Measurements from ENCODE around the gene GRID2. TPM values are rescaled to one million over a fixed set of nuclear protein-coding genes. Genes with fewer than 3 reads are reported as not detected.

The GRID2 gene
- total RNA-seq, 6 experiments from 2014 or later = not detected

DNA sequence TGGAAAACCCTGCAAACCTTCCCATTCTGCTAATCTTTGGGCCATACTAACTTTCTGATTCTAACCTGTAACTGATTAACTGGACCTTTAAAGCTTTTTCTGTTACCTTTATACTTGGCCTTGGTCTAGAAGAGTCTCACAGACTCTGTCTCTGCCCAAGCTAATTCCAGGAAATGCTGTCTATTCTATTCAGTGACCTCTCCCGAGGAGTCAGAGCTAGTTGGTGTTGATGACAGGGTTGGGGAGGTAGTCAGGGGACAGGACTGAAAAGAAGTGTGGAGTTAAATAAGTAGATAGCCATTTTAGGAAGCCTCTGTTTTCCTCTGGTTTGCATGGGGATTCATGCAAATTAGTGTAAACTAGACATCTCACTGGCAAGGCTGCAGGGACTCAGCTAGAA is 429.5 kb downstream of the GRID2 start:
- peaks cover 18% of the 10 kb centered on the region; the same call in 1 of the 2 replicates for H3K9me3 Mint-ChIP-seq
- no peak overlapping the region for H3K27ac Mint-ChIP-seq
- TF ChIP-seq, protein P1, sequence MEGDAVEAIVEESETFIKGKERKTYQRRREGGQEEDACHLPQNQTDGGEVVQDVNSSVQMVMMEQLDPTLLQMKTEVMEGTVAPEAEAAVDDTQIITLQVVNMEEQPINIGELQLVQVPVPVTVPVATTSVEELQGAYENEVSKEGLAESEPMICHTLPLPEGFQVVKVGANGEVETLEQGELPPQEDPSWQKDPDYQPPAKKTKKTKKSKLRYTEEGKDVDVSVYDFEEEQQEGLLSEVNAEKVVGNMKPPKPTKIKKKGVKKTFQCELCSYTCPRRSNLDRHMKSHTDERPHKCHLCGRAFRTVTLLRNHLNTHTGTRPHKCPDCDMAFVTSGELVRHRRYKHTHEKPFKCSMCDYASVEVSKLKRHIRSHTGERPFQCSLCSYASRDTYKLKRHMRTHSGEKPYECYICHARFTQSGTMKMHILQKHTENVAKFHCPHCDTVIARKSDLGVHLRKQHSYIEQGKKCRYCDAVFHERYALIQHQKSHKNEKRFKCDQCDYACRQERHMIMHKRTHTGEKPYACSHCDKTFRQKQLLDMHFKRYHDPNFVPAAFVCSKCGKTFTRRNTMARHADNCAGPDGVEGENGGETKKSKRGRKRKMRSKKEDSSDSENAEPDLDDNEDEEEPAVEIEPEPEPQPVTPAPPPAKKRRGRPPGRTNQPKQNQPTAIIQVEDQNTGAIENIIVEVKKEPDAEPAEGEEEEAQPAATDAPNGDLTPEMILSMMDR (IDR thresholded peaks at IDR 0.05) = no peak
- H3K4me1 Mint-ChIP-seq (ENCODE audit: low read depth) = no peaks in the 10 kb centered on the region
- no peaks in the 10 kb centered on the region for H3K27me3 Mint-ChIP-seq (ENCODE audit: insufficient read depth)
- DNase-seq = no peak
- no peaks in the 10 kb centered on the region for H3K36me3 Mint-ChIP-seq (ENCODE audit: low read depth)
- no peak overlapping the region for H3K4me3 Mint-ChIP-seq

DNA sequence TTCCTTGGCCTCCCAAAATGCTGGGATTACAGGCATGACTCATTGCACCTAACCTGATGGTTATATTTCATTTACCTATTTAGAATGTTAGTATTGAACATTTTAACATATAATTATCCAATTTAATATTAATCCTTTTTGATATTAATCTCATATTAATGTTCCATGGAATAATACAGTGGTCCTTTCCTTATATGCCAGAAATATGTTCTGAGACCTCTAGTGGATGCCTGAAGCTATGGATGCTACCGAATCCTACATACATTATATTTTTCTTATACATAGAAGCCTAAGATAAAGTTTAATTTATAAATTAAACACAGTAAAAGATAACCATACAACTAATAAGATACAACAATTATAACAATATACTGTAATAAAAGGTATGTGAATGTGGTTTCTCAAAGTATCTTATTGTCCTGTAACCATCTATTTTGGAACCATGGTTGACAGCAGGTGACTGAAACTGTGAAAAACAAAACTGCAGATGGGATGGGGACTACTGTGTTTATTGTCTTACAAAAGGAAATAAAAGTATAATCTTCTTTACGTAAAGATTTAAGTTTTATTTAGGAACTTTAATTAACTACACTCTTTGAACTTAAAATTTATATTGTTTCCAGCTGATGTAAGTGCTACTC is 431.4 kb downstream of the GRID2 start:
- H3K27ac Mint-ChIP-seq = no peak overlapping the region
- TF ChIP-seq, protein P1 (IDR thresholded peaks at IDR 0.05) = no peak
- no peaks in the 10 kb centered on the region for H3K4me1 Mint-ChIP-seq (ENCODE audit: low read depth)
- DNase-seq = no peak
- H3K9me3 Mint-ChIP-seq = peaks cover 18% of the 10 kb centered on the region; the same call in 1 of the 2 replicates
- no peak overlapping the region for H3K4me3 Mint-ChIP-seq
- H3K27me3 Mint-ChIP-seq (ENCODE audit: insufficient read depth) = no peaks in the 10 kb centered on the region
- H3K36me3 Mint-ChIP-seq (ENCODE audit: low read depth) = no peaks in the 10 kb centered on the region

DNA sequence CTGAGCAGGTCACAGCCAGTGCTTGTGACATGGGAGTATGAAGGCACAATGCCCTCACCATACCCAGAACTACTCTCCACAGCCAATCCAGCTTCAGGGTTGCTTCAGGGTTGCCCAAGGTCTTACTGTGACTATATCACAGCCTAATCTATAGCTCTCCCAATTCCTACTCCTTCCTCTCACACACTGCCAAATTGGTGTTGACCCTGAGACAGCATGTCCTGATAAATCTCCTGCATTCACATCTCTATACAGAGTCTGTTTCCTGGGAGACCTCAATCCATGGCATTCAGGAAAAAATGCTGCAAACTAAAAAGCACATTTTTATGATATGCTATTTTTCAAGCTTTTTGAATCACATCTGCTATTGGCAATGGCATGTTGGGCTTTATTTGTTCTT is 456.7 kb downstream of the GRID2 start:
- H3K27ac Mint-ChIP-seq = no peak overlapping the region
- no peaks in the 10 kb centered on the region for H3K4me1 Mint-ChIP-seq (ENCODE audit: low read depth)
- H3K27me3 Mint-ChIP-seq (ENCODE audit: insufficient read depth) = no peaks in the 10 kb centered on the region
- TF ChIP-seq, protein P1 (IDR thresholded peaks at IDR 0.05) = no peak
- peaks cover 18% of the 10 kb centered on the region for H3K9me3 Mint-ChIP-seq
- peaks cover 5% of the 10 kb centered on the region; the same call in 1 of the 2 replicates for H3K36me3 Mint-ChIP-seq (ENCODE audit: low read depth)
- DNase-seq = no peak
- no peak overlapping the region for H3K4me3 Mint-ChIP-seq

- Mint-ChIP-seq H3K36me3 (ENCODE audit: low read depth) (no peaks in the 10 kb centered on the region; the same call in 1 of the 2 replicates), H3K27ac (no peak overlapping the region), H3K9me3 (peaks cover 26% of the 10 kb centered on the region), H3K4me1 (ENCODE audit: low read depth) (no peaks in the 10 kb centered on the region), H3K4me3 (no peak overlapping the region), H3K27me3 (ENCODE audit: insufficient read depth) (peaks cover 2% of the 10 kb centered on the region; the same call in 1 of the 2 replicates)
- TF ChIP-seq, protein P1 (IDR thresholded peaks at IDR 0.05) = no peak
- no peak for DNase-seq
These were observed 472.3 kb downstream of the GRID2 start for GRCh38 chr4:92776080-92776479.

DNA sequence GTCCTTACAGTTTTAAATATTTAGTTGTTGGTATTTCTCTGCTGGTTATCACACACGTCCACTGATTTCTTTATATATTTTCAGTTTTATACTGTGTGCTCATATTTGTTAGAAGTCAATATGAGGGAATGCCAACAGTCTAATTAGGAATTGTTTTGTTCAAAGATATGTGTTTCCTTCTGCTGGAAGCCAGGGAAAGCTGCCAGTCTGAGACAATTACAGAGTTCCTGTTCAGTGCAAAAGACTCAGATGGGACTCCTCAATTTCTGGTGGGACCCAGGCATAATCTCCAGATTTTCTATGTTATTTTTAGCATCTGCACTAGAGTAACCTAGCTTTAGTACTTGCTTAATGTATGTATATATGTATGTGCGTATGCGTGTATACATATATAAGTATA is 486.0 kb downstream of the GRID2 start:
- Mint-ChIP-seq H3K27ac (no peak overlapping the region), H3K4me3 (no peak overlapping the region), H3K27me3 (ENCODE audit: insufficient read depth) (no peaks in the 10 kb centered on the region), H3K9me3 (peaks cover 19% of the 10 kb centered on the region), H3K36me3 (ENCODE audit: low read depth) (peaks cover 4% of the 10 kb centered on the region; the same call in 1 of the 2 replicates), H3K4me1 (ENCODE audit: low read depth) (no peaks in the 10 kb centered on the region)
- no peak for DNase-seq
- TF ChIP-seq, protein P1 (IDR thresholded peaks at IDR 0.05) = no peak
